ENCODE measurements around the gene FER.

The FER gene

GRCh38 chr5:108867656-108868055 is 120.0 kb downstream of the FER start:
- TF ChIP-seq ZFX (IDR thresholded peaks at IDR 0.05) (no peak), CTCF (conservative IDR thresholded peaks at IDR 0.05) (no peak)

GRCh38 chr5:108869066-108869465 is 121.4 kb downstream of the FER start:
- no peak for TF ChIP-seq ZFX (IDR thresholded peaks at IDR 0.05)
- no peak for TF ChIP-seq CTCF (conservative IDR thresholded peaks at IDR 0.05)

More at GRCh38 chr5:108867656-108868055, 120.0 kb downstream of the FER start:
- H3K27ac ChIP-seq = no peak overlapping the region

GRCh38 chr5:108876451-108876850 is 128.8 kb downstream of the FER start:
- TF ChIP-seq ZFX (IDR thresholded peaks at IDR 0.05) (no peak), CTCF (conservative IDR thresholded peaks at IDR 0.05) (no peak)
- no peak overlapping the region for H3K27ac ChIP-seq

More at GRCh38 chr5:108869066-108869465, 121.4 kb downstream of the FER start:
- H3K27ac ChIP-seq = no peak overlapping the region

GRCh38 chr5:108878756-108879155 is 131.1 kb downstream of the FER start:
- no peak overlapping the region for H3K27ac ChIP-seq
- TF ChIP-seq CTCF (conservative IDR thresholded peaks at IDR 0.05) (no peak), ZFX (IDR thresholded peaks at IDR 0.05) (no peak)

GRCh38 chr5:108881133-108881532 is 133.4 kb downstream of the FER start:
- no peak overlapping the region for H3K27ac ChIP-seq
- TF ChIP-seq CTCF (conservative IDR thresholded peaks at IDR 0.05) (no peak), ZFX (IDR thresholded peaks at IDR 0.05) (no peak)

- no peak overlapping the region for H3K27ac ChIP-seq
Observed at GRCh38 chr5:108884736-108885135, 137.0 kb downstream of the FER start.

GRCh38 chr5:108898257-108898656 is 150.6 kb downstream of the FER start:
- H3K27ac ChIP-seq = no peak overlapping the region
- TF ChIP-seq CTCF (conservative IDR thresholded peaks at IDR 0.05) = no peak
- TF ChIP-seq ZFX (IDR thresholded peaks at IDR 0.05) = no peak

More at GRCh38 chr5:108884736-108885135, 137.0 kb downstream of the FER start:
- TF ChIP-seq CTCF (conservative IDR thresholded peaks at IDR 0.05) = no peak
- TF ChIP-seq ZFX (IDR thresholded peaks at IDR 0.05) = no peak
